SKM-1 treated with dmso at 0.1 percent for 144 hours (cell line): ENCODE measurements around the gene PIBF1.
"Not testable (repeated sequence)": the region's sequence is repeated elsewhere in the genome, so short reads cannot be mapped to it uniquely, and the experiment has no call there.

ENCODE experiments used
- DNase-seq: peaks from one replicate; lab custom pipeline; 2025; ENCODE audit not compliant: unreplicated experiment; lab: John Stamatoyannopoulos, UW

PIBF1 gene

GRCh38 chr13:72820898-72821279 is 39.0 kb downstream of the PIBF1 start:
- no peak for DNase-seq

DNA sequence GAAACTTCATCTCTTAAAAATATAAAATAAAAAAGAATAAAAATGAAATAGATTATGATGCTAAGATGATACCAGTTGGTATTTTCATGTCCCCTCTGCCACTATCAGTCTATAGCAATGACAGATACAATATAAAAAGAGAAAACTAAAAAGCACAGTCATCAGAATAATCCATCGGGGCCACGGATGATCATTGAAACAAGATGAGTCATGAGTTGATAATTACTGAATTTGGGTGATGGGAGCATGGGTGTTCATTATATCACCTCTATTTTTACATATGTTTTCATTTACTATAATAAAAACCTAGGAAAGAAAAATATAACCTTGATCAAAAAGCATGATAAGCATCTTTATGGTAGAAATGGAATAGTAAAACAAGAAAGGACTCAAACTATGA is 41.1 kb downstream of the PIBF1 start:
- no peak for DNase-seq

- DNase-seq, result no peak
Observed at GRCh38 chr13:72823724-72824123, 41.8 kb downstream of the PIBF1 start.

DNA sequence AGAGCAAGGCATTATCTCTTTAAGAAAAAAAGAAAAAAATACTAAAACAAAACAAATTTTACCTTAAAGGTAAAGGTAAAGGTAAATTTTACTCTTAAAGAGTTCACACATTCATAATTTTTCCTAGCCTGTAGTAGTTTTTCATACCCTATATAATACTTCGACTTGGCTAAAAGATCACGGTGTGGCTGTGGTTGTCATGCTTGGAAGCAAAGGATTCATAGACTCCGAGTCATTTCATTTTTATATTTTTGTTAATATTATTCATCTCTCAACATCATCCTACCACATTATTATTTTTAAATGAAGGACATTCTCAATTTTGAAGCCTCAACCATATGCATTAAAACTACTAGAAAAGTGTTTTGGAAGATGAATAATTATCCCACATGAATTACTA is 52.7 kb downstream of the PIBF1 start:
- DNase-seq, result no peak

DNA sequence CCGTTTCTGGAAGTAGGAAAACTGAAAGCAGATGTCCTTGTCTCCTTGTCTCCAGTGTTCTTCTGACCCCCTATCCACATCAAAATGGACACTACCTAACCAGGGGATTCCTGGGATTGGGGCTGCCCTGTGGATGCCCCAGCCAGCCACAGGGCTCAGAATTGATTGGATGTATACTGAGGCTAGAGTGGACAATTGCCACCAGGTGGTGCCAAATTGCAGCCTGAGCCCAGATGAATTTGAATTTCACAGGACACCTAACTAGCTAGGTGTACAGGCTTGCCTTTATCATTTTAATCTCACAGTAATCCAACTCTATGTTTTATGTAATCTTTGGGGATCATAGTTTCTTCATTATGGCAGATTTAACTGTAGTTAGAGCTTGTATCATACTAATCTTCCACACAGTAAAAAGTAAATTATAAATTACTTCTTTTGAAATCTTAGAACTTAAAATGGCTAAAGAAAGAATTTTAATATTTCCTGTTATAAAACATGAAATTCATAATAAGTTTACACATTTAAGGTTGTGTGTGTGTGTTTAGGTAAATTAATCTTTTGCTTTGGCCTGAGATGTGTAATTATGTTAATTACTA is 58.0 kb downstream of the PIBF1 start:
- DNase-seq, result peak; percentile 23

GRCh38 chr13:72842991-72843390 is 61.1 kb downstream of the PIBF1 start:
- no peak for DNase-seq

DNA sequence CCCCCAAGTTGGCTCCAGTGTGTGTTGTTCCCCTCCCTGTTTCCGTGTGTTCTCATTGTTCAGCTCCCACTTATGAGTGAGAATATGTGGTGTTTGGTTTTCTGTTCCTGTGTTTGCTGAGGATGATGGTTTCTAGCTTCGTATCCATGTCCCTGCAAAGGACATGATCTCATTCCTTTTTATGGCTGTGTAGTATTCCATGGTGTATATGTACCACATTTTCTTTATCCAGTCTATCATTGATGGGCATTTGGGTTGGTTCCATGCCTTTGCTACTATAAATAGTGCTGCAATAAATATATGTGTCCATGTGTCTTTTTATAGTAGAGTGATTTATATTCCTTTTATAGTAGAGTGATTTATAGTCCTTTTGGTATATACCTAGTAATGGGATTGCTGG is 63.2 kb downstream of the PIBF1 start:
- not testable (repeated sequence) for DNase-seq

GRCh38 chr13:72849571-72849970 is 67.6 kb downstream of the PIBF1 start:
- no peak for DNase-seq

- no peak for DNase-seq
Observed at GRCh38 chr13:72850959-72851677, 69.2 kb downstream of the PIBF1 start.

- DNase-seq, result no peak
Observed at GRCh38 chr13:72851678-72852014, 69.7 kb downstream of the PIBF1 start.

- no peak for DNase-seq
Observed at GRCh38 chr13:72852207-72852606, 70.3 kb downstream of the PIBF1 start.

- no peak for DNase-seq
Observed at GRCh38 chr13:72853000-72853399, 71.1 kb downstream of the PIBF1 start.

GRCh38 chr13:72864142-72865011 is 82.4 kb downstream of the PIBF1 start:
- no peak for DNase-seq

GRCh38 chr13:72868229-72868628 is 86.3 kb downstream of the PIBF1 start:
- no peak for DNase-seq

- no peak for DNase-seq
Observed at GRCh38 chr13:72875233-72875632, 93.3 kb downstream of the PIBF1 start.

- no peak for DNase-seq
Observed at GRCh38 chr13:72884101-72884500, 102.2 kb downstream of the PIBF1 start.

GRCh38 chr13:72886272-72887067 is 104.5 kb downstream of the PIBF1 start:
- no peak for DNase-seq

GRCh38 chr13:72889495-72889894 is 107.6 kb downstream of the PIBF1 start:
- no peak for DNase-seq

DNA sequence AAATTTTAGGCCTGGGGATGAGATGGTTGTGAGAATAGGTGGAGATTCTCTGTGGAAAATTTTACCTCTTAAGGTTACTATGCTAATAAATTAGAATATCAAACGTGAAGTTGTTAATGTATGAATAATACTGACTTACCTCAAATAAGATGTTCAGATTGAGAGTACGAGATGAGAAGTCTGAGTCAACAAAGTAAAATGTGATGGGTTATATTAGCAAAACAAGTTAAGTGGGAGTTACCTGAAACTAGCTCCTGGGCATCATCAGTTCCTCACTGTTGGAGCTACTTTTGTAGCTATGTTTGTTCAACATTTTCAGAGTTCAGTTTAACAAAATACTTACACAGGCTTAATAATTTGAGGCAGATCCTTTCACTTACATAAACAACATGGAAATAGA is 108.6 kb downstream of the PIBF1 start:
- DNase-seq, result no peak

DNA sequence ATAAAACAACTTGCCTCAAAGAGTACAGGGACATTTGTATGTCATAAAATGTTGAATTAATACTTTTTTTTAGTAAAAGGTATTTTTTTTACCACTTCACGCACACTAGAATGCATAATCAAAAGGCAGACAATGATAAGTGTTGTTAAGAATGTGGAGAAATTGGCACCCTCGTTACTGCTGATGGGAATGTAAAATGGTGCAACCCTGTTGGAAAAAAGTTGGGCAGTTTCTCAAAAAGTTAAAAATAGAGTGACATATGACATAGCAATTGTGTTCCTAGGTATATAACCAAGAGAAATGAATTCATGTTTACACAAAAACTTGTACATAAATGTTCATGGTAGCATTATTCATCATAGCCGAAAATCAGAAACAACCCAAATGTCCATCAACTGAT is 109.5 kb downstream of the PIBF1 start:
- no peak for DNase-seq

DNA sequence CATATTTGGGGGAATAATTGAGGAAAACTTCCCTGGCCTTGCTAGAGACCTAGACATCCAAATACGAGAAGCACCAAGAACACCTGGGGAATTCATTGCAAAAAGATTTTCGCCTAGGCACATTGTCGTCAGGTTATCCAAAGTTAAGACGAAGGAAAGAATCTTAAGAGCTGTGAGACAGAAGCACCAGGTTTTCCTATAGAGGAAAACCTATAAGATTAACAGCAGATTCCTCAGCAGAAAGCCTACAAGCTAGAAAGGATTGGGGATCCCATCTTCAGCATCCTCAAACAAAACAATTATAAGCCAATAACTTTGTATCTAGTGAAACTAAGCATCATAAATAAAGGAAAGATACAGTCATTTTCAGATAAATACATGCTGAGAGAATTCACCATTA is 114.9 kb downstream of the PIBF1 start:
- DNase-seq, result no peak
